HEK293 (cell line): ENCODE measurements around the gene AQP5.

Experiments used
- HOXA7 ChIP-seq: sonication (generic); formaldehyde crosslinking; IDR thresholded peaks from 2 replicates; pipeline ENCODE4 v1.8.1; 2022; ENCODE audit warnings: missing genetic modification reagents, borderline replicate concordance
- MZF1 ChIP-seq: fragments of 450-650 bp; formaldehyde crosslinking; IDR thresholded peaks from 2 replicates; pipeline ENCODE4 v1.5.1; 2017; ENCODE audit warnings: missing biosample characterization, missing genetic modification characterization, borderline replicate concordance
- RBAK ChIP-seq: fragments of 450-650 bp; formaldehyde crosslinking; IDR thresholded peaks from 2 replicates; pipeline ENCODE4 v1.5.1; 2016; ENCODE audit warnings: missing biosample characterization, missing genetic modification characterization
- SCRT2 ChIP-seq: fragments of 450-650 bp; formaldehyde crosslinking; IDR thresholded peaks from 2 replicates; pipeline ENCODE4 v1.5.1; 2016; ENCODE audit warnings: missing biosample characterization, missing genetic modification characterization
- SETDB1 ChIP-seq: IDR thresholded peaks from one replicate; pipeline ENCODE4 v1.6.1; 2017; ENCODE audit warnings: mild to moderate bottlenecking, low read length, moderate library complexity, mixed read lengths; ENCODE audit not compliant: insufficient read length
- TCF7L2 ChIP-seq: IDR thresholded peaks from 2 replicates; pipeline ENCODE4 v1.6.1; 2011; ENCODE audit warnings: low read depth, mild to moderate bottlenecking, inconsistent platforms, low read length, moderate library complexity, borderline replicate concordance
- YY1 ChIP-seq: fragments of 450-650 bp; formaldehyde crosslinking; IDR thresholded peaks from 2 replicates; pipeline ENCODE4 v1.5.1; 2018; ENCODE audit warnings: missing biosample characterization, missing genetic modification characterization
- ZBTB6 ChIP-seq: fragments of 450-650 bp; formaldehyde crosslinking; IDR thresholded peaks from 2 replicates; pipeline ENCODE4 v1.5.1; 2017; ENCODE audit warnings: missing biosample characterization, missing genetic modification characterization
- ZBTB8A ChIP-seq: fragments of 450-650 bp; formaldehyde crosslinking; IDR thresholded peaks from 2 replicates; pipeline ENCODE4 v1.5.1; 2016; ENCODE audit warnings: missing biosample characterization, missing genetic modification characterization
- ZIC2 ChIP-seq: fragments of 450-650 bp; formaldehyde crosslinking; IDR thresholded peaks from 2 replicates; pipeline ENCODE4 v1.5.1; 2016; ENCODE audit warnings: missing biosample characterization, missing genetic modification characterization
- ZNF16 ChIP-seq: fragments of 450-650 bp; formaldehyde crosslinking; IDR thresholded peaks from 2 replicates; pipeline ENCODE4 v1.5.1; 2016; ENCODE audit warnings: low read depth, missing biosample characterization, missing genetic modification characterization
- ZNF169 ChIP-seq: fragments of 450-650 bp; formaldehyde crosslinking; IDR thresholded peaks from 2 replicates; pipeline ENCODE4 v1.5.1; 2016; ENCODE audit warnings: missing biosample characterization, missing genetic modification characterization
- ZNF391 ChIP-seq: fragments of 450-650 bp; formaldehyde crosslinking; IDR thresholded peaks from 2 replicates; pipeline ENCODE4 v1.5.1; 2016; ENCODE audit warnings: low read depth, missing biosample characterization, missing genetic modification characterization, borderline replicate concordance
- ZNF426 ChIP-seq: fragments of 450-650 bp; formaldehyde crosslinking; IDR thresholded peaks from 2 replicates; pipeline ENCODE4 v1.5.1; 2017; ENCODE audit warnings: missing biosample characterization, missing genetic modification characterization, mild to moderate bottlenecking, inconsistent platforms, moderate library complexity
- ZNF623 ChIP-seq: fragments of 450-650 bp; formaldehyde crosslinking; IDR thresholded peaks from 2 replicates; pipeline ENCODE4 v1.5.1; 2016; ENCODE audit warnings: missing biosample characterization, missing genetic modification characterization
- ZNF626 ChIP-seq: fragments of 450-650 bp; sonication (Bioruptor Pico); formaldehyde crosslinking; IDR thresholded peaks from 2 replicates; pipeline ENCODE4 v1.5.1; 2018; ENCODE audit warnings: missing biosample characterization, missing genetic modification characterization, inconsistent platforms
- ZNF747 ChIP-seq: fragments of 450-650 bp; formaldehyde crosslinking; IDR thresholded peaks from 2 replicates; pipeline ENCODE4 v1.5.1; 2016; ENCODE audit warnings: missing biosample characterization, missing genetic modification characterization
- ZNF768 ChIP-seq: fragments of 450-650 bp; formaldehyde crosslinking; IDR thresholded peaks from 2 replicates; pipeline ENCODE4 v1.5.1; 2018; ENCODE audit warnings: missing biosample characterization, mild to moderate bottlenecking, missing genetic modification characterization
- ZNF785 ChIP-seq: fragments of 450-650 bp; formaldehyde crosslinking; IDR thresholded peaks from 2 replicates; pipeline ENCODE4 v1.5.1; 2016; ENCODE audit warnings: missing biosample characterization, missing genetic modification characterization
- ZSCAN16 ChIP-seq: fragments of 450-650 bp; formaldehyde crosslinking; IDR thresholded peaks from 2 replicates; pipeline ENCODE4 v1.5.1; 2016; ENCODE audit warnings: missing biosample characterization, missing genetic modification characterization
- TF ChIP-seq, protein P1 (sequence below): fragments of 450-650 bp; formaldehyde crosslinking; conservative IDR thresholded peaks from 2 replicates; pipeline ENCODE4 v1.5.1; 2016; ENCODE audit warnings: low read depth, missing biosample characterization, missing genetic modification characterization
- TF ChIP-seq, protein P2 (sequence below): fragments of 450-650 bp; formaldehyde crosslinking; IDR thresholded peaks from 2 replicates; pipeline ENCODE4 v1.5.1; 2016; ENCODE audit warnings: missing biosample characterization, missing genetic modification characterization
- TF ChIP-seq, protein P3 (sequence below): fragments of 450-650 bp; formaldehyde crosslinking; IDR thresholded peaks from 2 replicates; pipeline ENCODE4 v1.5.1; 2016; ENCODE audit warnings: missing biosample characterization, missing genetic modification characterization
- TF ChIP-seq, protein P4 (sequence below): fragments of 450-650 bp; formaldehyde crosslinking; IDR thresholded peaks from 2 replicates; pipeline ENCODE4 v1.5.1; 2016; ENCODE audit warnings: missing biosample characterization, missing genetic modification characterization, borderline replicate concordance
- TF ChIP-seq, protein P5 (sequence below): fragments of 450-650 bp; formaldehyde crosslinking; IDR thresholded peaks from 2 replicates; pipeline ENCODE4 v1.5.1; 2016; ENCODE audit warnings: missing biosample characterization, missing genetic modification characterization

The AQP5 gene

DNA sequence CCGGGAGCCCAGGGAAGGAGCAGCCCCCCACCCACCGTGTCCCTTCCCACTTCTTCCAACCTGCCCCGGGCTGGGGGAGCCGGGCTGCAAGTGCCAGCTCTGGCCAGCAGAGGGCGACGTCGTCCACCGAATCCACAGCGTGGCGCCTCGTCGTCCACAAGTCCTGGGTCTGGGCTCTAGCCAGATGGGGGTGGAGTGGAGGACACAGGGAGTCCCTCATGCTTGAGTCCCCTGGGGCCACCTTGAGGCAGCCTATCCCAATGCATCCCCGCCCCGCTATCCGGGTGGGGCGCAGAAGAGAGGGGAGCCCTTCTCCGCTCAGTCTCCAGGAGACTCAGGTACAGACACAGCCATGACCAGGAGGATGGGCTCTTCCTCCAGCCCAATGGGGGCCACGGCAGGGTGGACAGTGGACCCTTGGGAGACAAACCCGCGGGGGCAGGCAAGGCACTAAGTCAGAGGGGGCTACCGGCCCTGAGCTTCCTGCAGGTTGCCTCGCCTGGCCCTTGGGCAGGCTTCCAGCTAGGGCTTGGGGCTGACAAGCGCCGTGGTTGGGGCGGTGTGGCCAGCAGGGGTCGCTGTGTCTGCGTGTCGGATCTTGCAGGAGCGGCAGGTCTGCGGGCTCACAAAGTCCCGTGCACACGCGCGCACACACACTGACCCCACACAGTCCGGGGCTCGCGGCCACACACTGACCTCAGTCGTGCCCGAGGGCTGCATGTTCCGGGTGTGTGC is 5.5 kb downstream of the AQP5 start (continued):
- TF ChIP-seq, protein P1, sequence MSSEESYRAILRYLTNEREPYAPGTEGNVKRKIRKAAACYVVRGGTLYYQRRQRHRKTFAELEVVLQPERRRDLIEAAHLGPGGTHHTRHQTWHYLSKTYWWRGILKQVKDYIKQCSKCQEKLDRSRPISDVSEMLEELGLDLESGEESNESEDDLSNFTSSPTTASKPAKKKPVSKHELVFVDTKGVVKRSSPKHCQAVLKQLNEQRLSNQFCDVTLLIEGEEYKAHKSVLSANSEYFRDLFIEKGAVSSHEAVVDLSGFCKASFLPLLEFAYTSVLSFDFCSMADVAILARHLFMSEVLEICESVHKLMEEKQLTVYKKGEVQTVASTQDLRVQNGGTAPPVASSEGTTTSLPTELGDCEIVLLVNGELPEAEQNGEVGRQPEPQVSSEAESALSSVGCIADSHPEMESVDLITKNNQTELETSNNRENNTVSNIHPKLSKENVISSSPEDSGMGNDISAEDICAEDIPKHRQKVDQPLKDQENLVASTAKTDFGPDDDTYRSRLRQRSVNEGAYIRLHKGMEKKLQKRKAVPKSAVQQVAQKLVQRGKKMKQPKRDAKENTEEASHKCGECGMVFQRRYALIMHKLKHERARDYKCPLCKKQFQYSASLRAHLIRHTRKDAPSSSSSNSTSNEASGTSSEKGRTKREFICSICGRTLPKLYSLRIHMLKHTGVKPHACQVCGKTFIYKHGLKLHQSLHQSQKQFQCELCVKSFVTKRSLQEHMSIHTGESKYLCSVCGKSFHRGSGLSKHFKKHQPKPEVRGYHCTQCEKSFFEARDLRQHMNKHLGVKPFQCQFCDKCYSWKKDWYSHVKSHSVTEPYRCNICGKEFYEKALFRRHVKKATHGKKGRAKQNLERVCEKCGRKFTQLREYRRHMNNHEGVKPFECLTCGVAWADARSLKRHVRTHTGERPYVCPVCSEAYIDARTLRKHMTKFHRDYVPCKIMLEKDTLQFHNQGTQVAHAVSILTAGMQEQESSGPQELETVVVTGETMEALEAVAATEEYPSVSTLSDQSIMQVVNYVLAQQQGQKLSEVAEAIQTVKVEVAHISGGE, result 0 out of 2 replicates have a peak, but pooled peaks have one; percentile 22
- TF ChIP-seq, protein P2, sequence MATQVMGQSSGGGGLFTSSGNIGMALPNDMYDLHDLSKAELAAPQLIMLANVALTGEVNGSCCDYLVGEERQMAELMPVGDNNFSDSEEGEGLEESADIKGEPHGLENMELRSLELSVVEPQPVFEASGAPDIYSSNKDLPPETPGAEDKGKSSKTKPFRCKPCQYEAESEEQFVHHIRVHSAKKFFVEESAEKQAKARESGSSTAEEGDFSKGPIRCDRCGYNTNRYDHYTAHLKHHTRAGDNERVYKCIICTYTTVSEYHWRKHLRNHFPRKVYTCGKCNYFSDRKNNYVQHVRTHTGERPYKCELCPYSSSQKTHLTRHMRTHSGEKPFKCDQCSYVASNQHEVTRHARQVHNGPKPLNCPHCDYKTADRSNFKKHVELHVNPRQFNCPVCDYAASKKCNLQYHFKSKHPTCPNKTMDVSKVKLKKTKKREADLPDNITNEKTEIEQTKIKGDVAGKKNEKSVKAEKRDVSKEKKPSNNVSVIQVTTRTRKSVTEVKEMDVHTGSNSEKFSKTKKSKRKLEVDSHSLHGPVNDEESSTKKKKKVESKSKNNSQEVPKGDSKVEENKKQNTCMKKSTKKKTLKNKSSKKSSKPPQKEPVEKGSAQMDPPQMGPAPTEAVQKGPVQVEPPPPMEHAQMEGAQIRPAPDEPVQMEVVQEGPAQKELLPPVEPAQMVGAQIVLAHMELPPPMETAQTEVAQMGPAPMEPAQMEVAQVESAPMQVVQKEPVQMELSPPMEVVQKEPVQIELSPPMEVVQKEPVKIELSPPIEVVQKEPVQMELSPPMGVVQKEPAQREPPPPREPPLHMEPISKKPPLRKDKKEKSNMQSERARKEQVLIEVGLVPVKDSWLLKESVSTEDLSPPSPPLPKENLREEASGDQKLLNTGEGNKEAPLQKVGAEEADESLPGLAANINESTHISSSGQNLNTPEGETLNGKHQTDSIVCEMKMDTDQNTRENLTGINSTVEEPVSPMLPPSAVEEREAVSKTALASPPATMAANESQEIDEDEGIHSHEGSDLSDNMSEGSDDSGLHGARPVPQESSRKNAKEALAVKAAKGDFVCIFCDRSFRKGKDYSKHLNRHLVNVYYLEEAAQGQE (tag by site-specific recombination), result no peak; the same call in 1 of the 2 replicates
- TF ChIP-seq HOXA7 (no peak), ZNF623 (0 out of 2 replicates have a peak, but pooled peaks have one; percentile 20), SETDB1 (no peak), ZNF16 (tag by site-specific recombination) (no peak), ZNF169 (no peak), ZBTB6 (tag by site-specific recombination) (0 out of 2 replicates have a peak, but pooled peaks have one; percentile 24), ZIC2 (peak; percentile 87), ZBTB8A (tag by site-specific recombination) (peak; percentile 81), ZNF426 (tag by site-specific recombination) (no peak), MZF1 (tag by site-specific recombination) (peak; percentile 65; the same call in 1 of the 2 replicates), ZNF785 (tag by site-specific recombination) (peak; percentile 92), YY1 (tag by site-specific recombination) (no peak), ZNF391 (peak; percentile 64; the same call in 1 of the 2 replicates), TCF7L2 (no peak), ZNF626 (tag by site-specific recombination) (no peak), RBAK (tag by site-specific recombination) (no peak), SCRT2 (tag by site-specific recombination) (peak; percentile 92), ZSCAN16 (tag by site-specific recombination) (no peak), ZNF747 (tag by site-specific recombination) (no peak), ZNF768 (tag by site-specific recombination) (no peak)
- TF ChIP-seq, protein P3, sequence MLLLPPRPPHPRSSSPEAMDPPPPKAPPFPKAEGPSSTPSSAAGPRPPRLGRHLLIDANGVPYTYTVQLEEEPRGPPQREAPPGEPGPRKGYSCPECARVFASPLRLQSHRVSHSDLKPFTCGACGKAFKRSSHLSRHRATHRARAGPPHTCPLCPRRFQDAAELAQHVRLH (tag by site-specific recombination), result no peak
- TF ChIP-seq, protein P4, sequence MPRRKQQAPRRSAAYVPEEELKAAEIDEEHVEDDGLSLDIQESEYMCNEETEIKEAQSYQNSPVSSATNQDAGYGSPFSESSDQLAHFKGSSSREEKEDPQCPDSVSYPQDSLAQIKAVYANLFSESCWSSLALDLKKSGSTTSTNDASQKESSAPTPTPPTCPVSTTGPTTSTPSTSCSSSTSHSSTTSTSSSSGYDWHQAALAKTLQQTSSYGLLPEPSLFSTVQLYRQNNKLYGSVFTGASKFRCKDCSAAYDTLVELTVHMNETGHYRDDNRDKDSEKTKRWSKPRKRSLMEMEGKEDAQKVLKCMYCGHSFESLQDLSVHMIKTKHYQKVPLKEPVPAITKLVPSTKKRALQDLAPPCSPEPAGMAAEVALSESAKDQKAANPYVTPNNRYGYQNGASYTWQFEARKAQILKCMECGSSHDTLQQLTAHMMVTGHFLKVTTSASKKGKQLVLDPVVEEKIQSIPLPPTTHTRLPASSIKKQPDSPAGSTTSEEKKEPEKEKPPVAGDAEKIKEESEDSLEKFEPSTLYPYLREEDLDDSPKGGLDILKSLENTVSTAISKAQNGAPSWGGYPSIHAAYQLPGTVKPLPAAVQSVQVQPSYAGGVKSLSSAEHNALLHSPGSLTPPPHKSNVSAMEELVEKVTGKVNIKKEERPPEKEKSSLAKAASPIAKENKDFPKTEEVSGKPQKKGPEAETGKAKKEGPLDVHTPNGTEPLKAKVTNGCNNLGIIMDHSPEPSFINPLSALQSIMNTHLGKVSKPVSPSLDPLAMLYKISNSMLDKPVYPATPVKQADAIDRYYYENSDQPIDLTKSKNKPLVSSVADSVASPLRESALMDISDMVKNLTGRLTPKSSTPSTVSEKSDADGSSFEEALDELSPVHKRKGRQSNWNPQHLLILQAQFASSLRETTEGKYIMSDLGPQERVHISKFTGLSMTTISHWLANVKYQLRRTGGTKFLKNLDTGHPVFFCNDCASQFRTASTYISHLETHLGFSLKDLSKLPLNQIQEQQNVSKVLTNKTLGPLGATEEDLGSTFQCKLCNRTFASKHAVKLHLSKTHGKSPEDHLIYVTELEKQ, result no peak
- TF ChIP-seq, protein P5, sequence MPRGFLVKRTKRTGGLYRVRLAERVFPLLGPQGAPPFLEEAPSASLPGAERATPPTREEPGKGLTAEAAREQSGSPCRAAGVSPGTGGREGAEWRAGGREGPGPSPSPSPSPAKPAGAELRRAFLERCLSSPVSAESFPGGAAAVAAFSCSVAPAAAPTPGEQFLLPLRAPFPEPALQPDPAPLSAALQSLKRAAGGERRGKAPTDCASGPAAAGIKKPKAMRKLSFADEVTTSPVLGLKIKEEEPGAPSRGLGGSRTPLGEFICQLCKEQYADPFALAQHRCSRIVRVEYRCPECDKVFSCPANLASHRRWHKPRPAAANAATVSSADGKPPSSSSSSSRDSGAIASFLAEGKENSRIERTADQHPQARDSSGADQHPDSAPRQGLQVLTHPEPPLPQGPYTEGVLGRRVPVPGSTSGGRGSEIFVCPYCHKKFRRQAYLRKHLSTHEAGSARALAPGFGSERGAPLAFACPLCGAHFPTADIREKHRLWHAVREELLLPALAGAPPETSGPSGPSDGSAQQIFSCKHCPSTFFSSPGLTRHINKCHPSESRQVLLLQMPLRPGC (tag by site-specific recombination), result no peak; the same call in 1 of the 2 replicates
